Measurements from ENCODE around the gene DIPK1C.
A peak's percentile ranks its signal among the peaks of the same experiment; 100 is the strongest.

DNA sequence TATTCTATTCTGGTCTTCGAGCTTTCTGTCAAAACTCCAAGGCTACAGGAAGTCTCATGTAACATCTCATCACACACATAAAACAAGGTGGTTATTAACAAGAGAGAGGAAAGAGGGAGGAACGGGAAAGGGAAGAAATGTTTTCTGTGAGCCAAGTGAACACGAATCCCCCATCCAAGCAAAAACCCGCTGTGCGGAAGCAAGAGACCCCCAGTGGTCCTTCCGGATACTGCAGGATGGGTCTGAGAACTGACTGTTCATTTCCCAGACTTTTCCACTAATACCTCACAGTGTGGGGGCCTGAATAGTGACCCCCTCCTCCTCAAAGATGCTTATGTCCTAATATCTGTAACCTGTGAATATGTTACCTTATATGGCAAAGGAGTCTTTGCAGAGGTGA lies 19.0 kb upstream of the DIPK1C start:
- TF ChIP-seq BHLHE40 (IDR thresholded peaks at IDR 0.05; ENCODE audit: low read depth, low read length) (no peak), SMC3 (IDR thresholded peaks at IDR 0.05; ENCODE audit: low read depth, low read length) (peak; percentile 28; the same call in 1 of the 2 replicates), RAD21 (IDR thresholded peaks at IDR 0.05; ENCODE audit: low read length) (peak; percentile 42), CHD1 (IDR thresholded peaks at IDR 0.05; ENCODE audit: low read depth, low read length) (no peak), POLR2A (IDR thresholded peaks at IDR 0.05; ENCODE audit: low read depth, low read length) (no peak), MAZ (IDR thresholded peaks at IDR 0.05; ENCODE audit: borderline replicate concordance, low read depth, low read length) (no peak), MXI1 (IDR thresholded peaks at IDR 0.05; ENCODE audit: borderline replicate concordance, low read depth, low read length) (no peak), MAFK (IDR thresholded peaks at IDR 0.05; ENCODE audit: low read depth, low read length) (no peak), RCOR1 (IDR thresholded peaks at IDR 0.05; ENCODE audit: insufficient replicate concordance, low read length) (no peak), NFE2L2 (IDR thresholded peaks at IDR 0.05; ENCODE audit: low read depth, low read length) (no peak), FOS (IDR thresholded peaks at IDR 0.05; ENCODE audit: low read depth, low read length) (no peak)
- TF ChIP-seq, protein P1, sequence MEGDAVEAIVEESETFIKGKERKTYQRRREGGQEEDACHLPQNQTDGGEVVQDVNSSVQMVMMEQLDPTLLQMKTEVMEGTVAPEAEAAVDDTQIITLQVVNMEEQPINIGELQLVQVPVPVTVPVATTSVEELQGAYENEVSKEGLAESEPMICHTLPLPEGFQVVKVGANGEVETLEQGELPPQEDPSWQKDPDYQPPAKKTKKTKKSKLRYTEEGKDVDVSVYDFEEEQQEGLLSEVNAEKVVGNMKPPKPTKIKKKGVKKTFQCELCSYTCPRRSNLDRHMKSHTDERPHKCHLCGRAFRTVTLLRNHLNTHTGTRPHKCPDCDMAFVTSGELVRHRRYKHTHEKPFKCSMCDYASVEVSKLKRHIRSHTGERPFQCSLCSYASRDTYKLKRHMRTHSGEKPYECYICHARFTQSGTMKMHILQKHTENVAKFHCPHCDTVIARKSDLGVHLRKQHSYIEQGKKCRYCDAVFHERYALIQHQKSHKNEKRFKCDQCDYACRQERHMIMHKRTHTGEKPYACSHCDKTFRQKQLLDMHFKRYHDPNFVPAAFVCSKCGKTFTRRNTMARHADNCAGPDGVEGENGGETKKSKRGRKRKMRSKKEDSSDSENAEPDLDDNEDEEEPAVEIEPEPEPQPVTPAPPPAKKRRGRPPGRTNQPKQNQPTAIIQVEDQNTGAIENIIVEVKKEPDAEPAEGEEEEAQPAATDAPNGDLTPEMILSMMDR (conservative IDR thresholded peaks at IDR 0.05; ENCODE audit: low read depth, low read length), result peak; percentile 50
- TF ChIP-seq, protein P2, sequence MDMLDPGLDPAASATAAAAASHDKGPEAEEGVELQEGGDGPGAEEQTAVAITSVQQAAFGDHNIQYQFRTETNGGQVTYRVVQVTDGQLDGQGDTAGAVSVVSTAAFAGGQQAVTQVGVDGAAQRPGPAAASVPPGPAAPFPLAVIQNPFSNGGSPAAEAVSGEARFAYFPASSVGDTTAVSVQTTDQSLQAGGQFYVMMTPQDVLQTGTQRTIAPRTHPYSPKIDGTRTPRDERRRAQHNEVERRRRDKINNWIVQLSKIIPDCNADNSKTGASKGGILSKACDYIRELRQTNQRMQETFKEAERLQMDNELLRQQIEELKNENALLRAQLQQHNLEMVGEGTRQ (IDR thresholded peaks at IDR 0.05; ENCODE audit: low read depth, low read length), result no peak

Measured in IMR-90 (cell line).